Measurements from ENCODE around the gene LNPK.

GRCh38 chr2:175929850-175930249, 72.2 kb downstream of the LNPK start:
- no peak for TF ChIP-seq CTCF (conservative IDR thresholded peaks at IDR 0.05; ENCODE audit: low read depth, low read length)
- no peak for TF ChIP-seq EZH2phosphoT487 (IDR thresholded peaks at IDR 0.05; ENCODE audit: borderline replicate concordance, low read length)
- TF ChIP-seq EZH2 (IDR thresholded peaks at IDR 0.05; ENCODE audit: low read length, unreplicated experiment) = no peak
